ENCODE measurements around the gene COG5. TPM values are rescaled to one million over a fixed set of nuclear protein-coding genes. Genes with fewer than 3 reads are reported as not detected.

The COG5 gene
- total and polyA plus RNA-seq, 9 of the 15 experiments (the other 6 are each of a cell fraction or from before 2014, with no cell fraction given): 15.3 to 75.1 (median 56.4) TPM

DNA sequence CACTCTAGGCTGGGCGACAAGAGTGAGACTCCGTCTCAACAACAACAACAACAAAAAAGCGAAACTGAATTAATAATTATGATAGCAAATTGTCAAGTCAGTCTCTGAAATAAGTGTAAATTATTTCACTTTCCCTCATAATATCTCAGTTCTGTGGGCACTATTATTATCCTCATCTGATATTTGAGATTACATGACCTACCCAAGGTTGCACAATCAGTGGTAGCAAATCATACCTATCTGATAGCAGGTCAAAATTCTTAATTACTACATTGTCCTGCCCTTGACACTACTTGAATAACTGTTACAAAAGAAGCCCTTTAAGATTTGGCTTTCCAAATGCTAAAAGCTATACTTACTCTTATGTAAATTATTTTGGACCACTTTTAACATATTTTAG is 209.1 kb downstream of the COG5 start:
- no peak overlapping the region for H3K4me3 ChIP-seq
- no peak overlapping the region for H3K27ac ChIP-seq (ENCODE audit: extremely low read depth, low read depth, low read length)
- BruUV-seq (replicated peaks): no TSS peak
- peaks cover 2% of the 10 kb centered on the region; the same call in 1 of the 2 replicates for H3K9me3 ChIP-seq (replicated peaks; ENCODE audit: control insufficient read depth, insufficient read depth, low read depth, low read length)
- no peaks in the 10 kb centered on the region for H4K20me1 ChIP-seq (replicated peaks; ENCODE audit: control insufficient read depth, insufficient read depth, low read length)
- intact Hi-C loops (cut with micrococcal nuclease): no loop called here
- no peaks in the 10 kb centered on the region for H3K27me3 ChIP-seq (ENCODE audit: control insufficient read depth in 2 of 2, insufficient read depth in 2 of 2, low read length in 2 of 2)
- in situ Hi-C loops (cut with MboI): no loop called here
- H3K4me1 ChIP-seq (replicated peaks in 1 of 2; ENCODE audit: control insufficient read depth in 2 of 2, insufficient read depth in 2 of 2, low read length in 2 of 2): no peaks in the 10 kb centered on the region
- POLR2A ChIA-PET: interaction anchor here (1.6 kb wide), 1 partner anchor 21 kb away, joined by 3 read pairs; no protein-coding TSS in a partner anchor
- H3K9me1 ChIP-seq (ENCODE audit: control insufficient read depth, insufficient read depth, low read length): no peaks in the 10 kb centered on the region
- no peak for ATAC-seq
- TF ChIP-seq RUNX1 (IDR thresholded peaks at IDR 0.05; ENCODE audit: low read depth): no peak
- TF ChIP-seq PTRF (tag; IDR thresholded peaks at IDR 0.05): no peak
- TF ChIP-seq KAT8 (IDR thresholded peaks at IDR 0.05; ENCODE audit: low read depth): no peak
- TF ChIP-seq CEBPB (tag; IDR thresholded peaks at IDR 0.05): peak; percentile 62; the same call in 1 of the 2 replicates
- no peak for TF ChIP-seq GABPB2 (CRISPR knock-in tag; conservative IDR thresholded peaks at IDR 0.05)
- TF ChIP-seq NR2C2 (CRISPR knock-in tag; IDR thresholded peaks at IDR 0.05): no peak
- no peak for TF ChIP-seq NR2C2 (tag; IDR thresholded peaks at IDR 0.05)
- TF ChIP-seq, protein P1, sequence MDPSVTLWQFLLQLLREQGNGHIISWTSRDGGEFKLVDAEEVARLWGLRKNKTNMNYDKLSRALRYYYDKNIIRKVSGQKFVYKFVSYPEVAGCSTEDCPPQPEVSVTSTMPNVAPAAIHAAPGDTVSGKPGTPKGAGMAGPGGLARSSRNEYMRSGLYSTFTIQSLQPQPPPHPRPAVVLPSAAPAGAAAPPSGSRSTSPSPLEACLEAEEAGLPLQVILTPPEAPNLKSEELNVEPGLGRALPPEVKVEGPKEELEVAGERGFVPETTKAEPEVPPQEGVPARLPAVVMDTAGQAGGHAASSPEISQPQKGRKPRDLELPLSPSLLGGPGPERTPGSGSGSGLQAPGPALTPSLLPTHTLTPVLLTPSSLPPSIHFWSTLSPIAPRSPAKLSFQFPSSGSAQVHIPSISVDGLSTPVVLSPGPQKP (CRISPR knock-in tag; IDR thresholded peaks at IDR 0.05): no peak
- no peak for TF ChIP-seq CEBPG (CRISPR knock-in tag; IDR thresholded peaks at IDR 0.05)
- TF ChIP-seq CEBPG (tag; conservative IDR thresholded peaks at IDR 0.05 in 1 of 2, IDR thresholded peaks at IDR 0.05 in 1 of 2): peak; percentile 26 to 49; a peak in 2 of 4 replicates
- TF ChIP-seq ATF1 (CRISPR knock-in tag; IDR thresholded peaks at IDR 0.05): no peak
- TF ChIP-seq ATF1 (tag; IDR thresholded peaks at IDR 0.05): no peak
- TF ChIP-seq CXXC5 (CRISPR knock-in tag; IDR thresholded peaks at IDR 0.05): no peak
- no peak for TF ChIP-seq EGR1 (conservative IDR thresholded peaks at IDR 0.05)
- TF ChIP-seq PTBP1 (IDR thresholded peaks at IDR 0.05; ENCODE audit: low read depth, low read length): no peak
- no peak for TF ChIP-seq TGIF2 (CRISPR knock-in tag; IDR thresholded peaks at IDR 0.05)
- TF ChIP-seq, protein P2, sequence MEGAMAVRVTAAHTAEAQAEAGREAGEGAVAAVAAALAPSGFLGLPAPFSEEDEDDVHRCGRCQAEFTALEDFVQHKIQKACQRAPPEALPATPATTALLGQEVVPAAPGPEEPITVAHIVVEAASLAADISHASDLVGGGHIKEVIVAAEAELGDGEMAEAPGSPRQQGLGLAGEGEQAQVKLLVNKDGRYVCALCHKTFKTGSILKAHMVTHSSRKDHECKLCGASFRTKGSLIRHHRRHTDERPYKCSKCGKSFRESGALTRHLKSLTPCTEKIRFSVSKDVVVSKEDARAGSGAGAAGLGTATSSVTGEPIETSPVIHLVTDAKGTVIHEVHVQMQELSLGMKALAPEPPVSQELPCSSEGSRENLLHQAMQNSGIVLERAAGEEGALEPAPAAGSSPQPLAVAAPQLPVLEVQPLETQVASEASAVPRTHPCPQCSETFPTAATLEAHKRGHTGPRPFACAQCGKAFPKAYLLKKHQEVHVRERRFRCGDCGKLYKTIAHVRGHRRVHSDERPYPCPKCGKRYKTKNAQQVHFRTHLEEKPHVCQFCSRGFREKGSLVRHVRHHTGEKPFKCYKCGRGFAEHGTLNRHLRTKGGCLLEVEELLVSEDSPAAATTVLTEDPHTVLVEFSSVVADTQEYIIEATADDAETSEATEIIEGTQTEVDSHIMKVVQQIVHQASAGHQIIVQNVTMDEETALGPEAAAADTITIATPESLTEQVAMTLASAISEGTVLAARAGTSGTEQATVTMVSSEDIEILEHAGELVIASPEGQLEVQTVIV (CRISPR knock-in tag; IDR thresholded peaks at IDR 0.05; ENCODE audit: borderline replicate concordance): no peak
- H3K36me3 ChIP-seq (ENCODE audit: control insufficient read depth, insufficient read depth, low read length): peaks cover 5% of the 10 kb centered on the region; the same call in 2 of the 3 replicates
- FAIRE-seq: no peak
- no peaks in the 10 kb centered on the region for H3K79me2 ChIP-seq (ENCODE audit: control insufficient read depth, insufficient read depth, low read length)
- H3K4me2 ChIP-seq (ENCODE audit: insufficient read depth, low read length): no peak overlapping the region
- no peak overlapping the region for H2AFZ ChIP-seq (ENCODE audit: low read depth, low read length)
- WGBS (ENCODE audit: insufficient coverage, low coverage, missing lambda C conversion rate): 94% methylated on average over 3 of the region's 3 CpGs
- CTCF ChIA-PET (ENCODE audit: low intra/inter-chr PET ratio): no interaction called here
- no peak for DNase-seq (ENCODE audit: extremely low read depth in 1 of 4, low spot score in 3 of 4)
- no peak overlapping the region for H3K9ac ChIP-seq (ENCODE audit: insufficient read depth in 1 of 2, low read depth in 2 of 2, low read length in 2 of 2)
